Tibial nerve (tissue), 3 donors: ENCODE data around the gene LGI2.

Experiments
- POLR2A ChIP-seq, 2 donors: fragments of 450-650 bp; IDR thresholded peaks; one replicate each; pipeline ENCODE4 v1.6.1; 2017; ENCODE audit warnings: antibody characterized with exemption in 2 of 2, mild to moderate bottlenecking in 2 of 2, moderate library complexity in 2 of 2
- TF ChIP-seq, protein P1 (sequence below), 5 experiments: fragments of 200-600 bp in 3 of 5; fragments of 450-650 bp in 2 of 5; sonication (generic) in 3 of 5; IDR thresholded peaks; one replicate each; pipeline ENCODE4 v1.5.1; 2016 to 2019; ENCODE audit warnings: antibody characterized with exemption in 5 of 5, mild to moderate bottlenecking in 3 of 5, moderate library complexity in 2 of 5

DNA sequence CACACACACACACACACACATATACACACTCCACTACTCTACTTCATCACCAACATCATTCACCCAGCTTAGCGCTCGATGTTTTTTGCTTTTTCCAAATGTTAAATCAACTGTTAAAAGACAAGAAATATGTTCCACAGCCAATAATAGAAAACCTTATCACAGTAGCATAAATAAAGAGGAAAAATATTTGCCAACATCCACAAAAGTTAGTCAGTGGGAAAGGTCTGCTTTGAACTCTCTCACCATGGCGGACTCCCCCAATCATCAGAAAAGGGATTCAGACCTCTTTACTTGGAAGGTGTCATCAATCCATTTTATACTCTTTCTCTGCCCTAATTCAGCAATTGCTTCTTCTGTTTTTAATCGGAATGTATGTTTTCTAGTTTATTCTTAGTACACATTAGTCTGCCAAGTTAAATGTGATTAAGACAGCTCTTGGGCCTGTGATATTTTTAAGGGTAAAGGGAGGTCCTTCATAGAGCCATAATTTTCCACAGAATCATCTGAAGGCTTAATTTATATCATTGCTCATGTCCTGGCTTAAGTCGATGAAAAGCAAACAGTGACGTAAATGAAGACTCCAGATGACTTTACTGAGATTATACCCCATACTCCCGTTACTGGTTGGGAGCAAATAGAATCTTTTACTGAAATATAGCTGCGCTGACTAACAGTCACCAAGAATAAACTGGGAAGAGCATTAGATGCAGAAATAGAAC, 29.7 kb upstream of the LGI2 start:
- TF ChIP-seq, protein P1, sequence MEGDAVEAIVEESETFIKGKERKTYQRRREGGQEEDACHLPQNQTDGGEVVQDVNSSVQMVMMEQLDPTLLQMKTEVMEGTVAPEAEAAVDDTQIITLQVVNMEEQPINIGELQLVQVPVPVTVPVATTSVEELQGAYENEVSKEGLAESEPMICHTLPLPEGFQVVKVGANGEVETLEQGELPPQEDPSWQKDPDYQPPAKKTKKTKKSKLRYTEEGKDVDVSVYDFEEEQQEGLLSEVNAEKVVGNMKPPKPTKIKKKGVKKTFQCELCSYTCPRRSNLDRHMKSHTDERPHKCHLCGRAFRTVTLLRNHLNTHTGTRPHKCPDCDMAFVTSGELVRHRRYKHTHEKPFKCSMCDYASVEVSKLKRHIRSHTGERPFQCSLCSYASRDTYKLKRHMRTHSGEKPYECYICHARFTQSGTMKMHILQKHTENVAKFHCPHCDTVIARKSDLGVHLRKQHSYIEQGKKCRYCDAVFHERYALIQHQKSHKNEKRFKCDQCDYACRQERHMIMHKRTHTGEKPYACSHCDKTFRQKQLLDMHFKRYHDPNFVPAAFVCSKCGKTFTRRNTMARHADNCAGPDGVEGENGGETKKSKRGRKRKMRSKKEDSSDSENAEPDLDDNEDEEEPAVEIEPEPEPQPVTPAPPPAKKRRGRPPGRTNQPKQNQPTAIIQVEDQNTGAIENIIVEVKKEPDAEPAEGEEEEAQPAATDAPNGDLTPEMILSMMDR (IDR thresholded peaks at IDR 0.05), result no peak
- no peak for TF ChIP-seq POLR2A (IDR thresholded peaks at IDR 0.05)
